ENCODE results near the gene BBS9.

BBS9 gene

GRCh38 chr7:33623267-33623666 lies 493.9 kb downstream of the BBS9 start:
- peak; percentile 12 for DNase-seq

GRCh38 chr7:33624215-33624614 lies 494.9 kb downstream of the BBS9 start:
- no peak for DNase-seq

- no peak for DNase-seq
Measured at GRCh38 chr7:33626869-33627268, 497.5 kb downstream of the BBS9 start.

GRCh38 chr7:33627741-33628140 lies 498.4 kb downstream of the BBS9 start:
- no peak for DNase-seq

DNA sequence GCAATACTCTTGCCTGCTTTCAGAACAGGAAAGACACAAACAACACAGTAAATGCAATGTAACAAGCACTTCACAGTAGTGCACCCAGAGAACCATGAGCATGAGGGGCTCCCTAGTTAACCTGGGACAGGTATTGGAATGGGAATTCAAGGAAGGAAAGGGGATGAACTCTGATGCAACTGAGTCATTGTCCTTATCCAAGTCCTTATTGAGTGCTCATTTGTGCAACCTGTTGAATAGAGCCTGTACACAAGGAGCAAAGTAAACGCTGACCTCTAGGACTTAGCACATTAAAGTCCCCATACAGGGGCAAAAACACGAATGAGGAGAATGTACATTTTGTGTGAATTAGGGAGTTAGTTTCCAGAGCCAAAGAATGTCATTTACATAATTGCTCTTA lies 499.5 kb downstream of the BBS9 start:
- no peak for DNase-seq

- DNase-seq: no peak
Measured at GRCh38 chr7:33630359-33630758, 501.0 kb downstream of the BBS9 start.

- no peak for DNase-seq
Measured at GRCh38 chr7:33632322-33632721, 503.0 kb downstream of the BBS9 start.

- DNase-seq: no peak
Measured at GRCh38 chr7:33632840-33633525, 503.6 kb downstream of the BBS9 start.

DNA sequence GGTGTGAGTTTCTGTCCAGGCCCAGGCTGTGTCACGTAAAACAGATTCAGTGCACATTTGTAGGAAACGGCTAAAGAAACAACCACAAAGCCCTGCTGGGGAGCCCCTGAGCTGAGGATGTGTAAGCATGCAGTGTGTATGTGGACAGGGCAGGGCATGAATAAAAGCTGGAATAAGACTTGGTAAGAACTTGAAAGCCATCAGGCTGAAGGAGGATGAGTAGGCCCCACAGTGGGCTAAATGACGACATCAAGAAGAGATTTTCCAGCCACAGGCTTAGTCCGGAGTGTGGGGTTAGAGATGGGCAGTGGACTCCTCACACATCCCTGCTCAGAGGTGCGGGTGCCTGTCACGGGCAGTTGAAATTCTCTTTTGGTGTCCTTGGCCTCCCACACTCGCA lies 505.2 kb downstream of the BBS9 start:
- DNase-seq: no peak

GRCh38 chr7:33636359-33636758 lies 507.0 kb downstream of the BBS9 start:
- no peak for DNase-seq

- peak; percentile 76 for DNase-seq
Measured at GRCh38 chr7:33639552-33640197, 510.3 kb downstream of the BBS9 start.

- DNase-seq: peak; percentile 38
Measured at GRCh38 chr7:33640741-33641140, 511.4 kb downstream of the BBS9 start.

- DNase-seq: no peak
Measured at GRCh38 chr7:33642312-33642711, 512.9 kb downstream of the BBS9 start.

DNA sequence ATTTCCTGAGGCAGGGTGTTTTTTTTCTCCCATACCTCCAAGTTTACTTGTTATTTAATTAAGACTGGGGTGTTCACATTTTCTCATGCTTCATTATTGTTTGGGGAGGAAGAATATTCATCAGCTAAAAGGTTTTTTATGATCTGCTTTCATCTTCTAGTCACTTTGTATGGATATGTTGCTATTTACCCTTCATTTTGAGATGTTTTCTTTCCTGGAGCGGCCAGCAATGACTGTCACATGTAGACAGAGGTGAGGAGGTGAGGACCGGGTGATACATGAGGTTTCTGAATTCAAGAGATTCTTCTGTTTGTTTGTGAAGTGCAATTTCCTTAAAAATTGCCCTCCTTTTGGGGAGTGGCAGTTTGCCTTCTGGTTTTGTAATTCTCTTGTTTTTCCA lies 514.2 kb downstream of the BBS9 start:
- DNase-seq: no peak

DNA sequence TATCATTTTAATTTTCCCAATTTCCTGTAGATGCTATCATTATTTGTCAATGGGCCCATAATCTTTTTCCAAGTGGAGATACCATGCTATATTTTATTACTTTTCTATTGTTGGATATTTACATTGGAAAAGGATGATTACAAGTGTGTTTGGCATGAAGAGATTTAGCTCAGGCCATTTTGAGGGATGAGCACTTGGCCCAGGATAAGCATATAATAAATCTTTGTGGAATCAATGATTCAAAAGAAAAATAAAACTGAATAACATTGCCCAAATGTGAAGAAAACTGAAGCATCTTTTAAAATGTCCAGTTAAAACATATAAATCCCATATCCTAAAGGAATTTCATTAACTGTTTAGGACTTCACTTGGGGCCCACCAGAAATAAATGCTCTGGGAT lies 515.1 kb downstream of the BBS9 start:
- DNase-seq: peak; percentile 53

DNA sequence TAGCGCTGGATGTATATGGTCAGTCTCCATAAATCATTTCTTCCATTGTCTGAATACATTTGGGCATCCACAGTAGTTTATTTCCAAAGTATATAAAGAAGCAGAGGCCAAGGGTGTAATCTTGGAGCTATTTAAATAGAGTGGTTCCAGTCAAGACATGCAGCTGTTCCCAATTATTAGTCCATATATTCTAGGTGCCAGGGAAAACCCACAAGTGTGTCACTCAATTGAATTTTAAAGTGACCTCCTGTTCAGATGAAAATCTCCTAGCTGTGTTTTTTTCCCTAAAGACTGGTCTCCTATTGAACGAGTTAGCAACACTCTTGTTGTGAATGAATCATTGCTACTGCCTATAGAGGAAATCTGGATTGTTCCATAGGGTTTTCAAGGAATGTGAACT lies 515.7 kb downstream of the BBS9 start:
- DNase-seq: peak; percentile 79

- no peak for DNase-seq
Measured at GRCh38 chr7:33646166-33646565, 516.8 kb downstream of the BBS9 start.

DNA sequence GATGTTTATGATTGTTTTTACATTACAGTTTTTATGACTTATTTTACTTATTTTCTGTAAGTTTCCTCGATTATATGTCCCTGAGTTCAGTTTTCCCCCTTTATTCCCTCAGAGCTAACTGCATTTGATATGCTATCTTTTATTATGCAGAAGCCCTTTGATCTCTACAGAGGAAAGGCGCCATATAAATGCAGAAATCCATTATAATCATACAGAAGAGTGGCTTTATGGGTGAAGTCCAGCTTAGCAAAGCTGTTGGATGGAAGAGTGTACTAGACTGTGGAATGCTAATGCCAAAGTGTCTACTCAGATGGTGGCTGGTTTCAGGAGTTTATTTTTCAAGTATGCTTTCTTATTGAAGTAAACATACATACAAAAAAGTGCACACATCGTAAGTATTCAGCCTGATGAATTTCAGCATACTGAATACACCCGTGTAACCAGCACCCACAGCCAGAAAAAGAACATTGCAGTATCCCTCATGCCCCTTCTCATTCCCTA lies 517.6 kb downstream of the BBS9 start:
- DNase-seq: no peak

- DNase-seq: peak; percentile 65
Measured at GRCh38 chr7:33649476-33650441, 520.4 kb downstream of the BBS9 start.

DNA sequence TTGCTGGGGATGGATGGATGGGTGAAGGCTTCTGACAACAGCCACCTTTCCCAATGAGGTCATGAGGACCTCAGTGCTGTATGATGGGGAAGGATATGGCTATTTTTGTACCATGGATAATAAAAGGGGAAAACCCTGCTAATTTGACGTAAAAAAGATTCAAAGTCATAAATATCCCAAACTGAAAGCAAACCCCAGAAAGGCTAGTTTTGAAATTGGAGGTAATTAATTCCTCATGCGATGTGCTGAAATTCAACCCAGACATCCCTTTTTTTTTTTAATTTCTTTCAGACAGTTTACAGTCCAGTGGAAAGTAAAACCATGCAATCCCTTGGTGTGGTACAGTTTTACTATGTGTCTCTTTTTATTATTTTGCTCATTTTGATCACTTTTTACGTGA lies 521.5 kb downstream of the BBS9 start:
- DNase-seq: peak; percentile 56

- no peak for DNase-seq
Measured at GRCh38 chr7:33651998-33652515, 522.7 kb downstream of the BBS9 start.

DNA sequence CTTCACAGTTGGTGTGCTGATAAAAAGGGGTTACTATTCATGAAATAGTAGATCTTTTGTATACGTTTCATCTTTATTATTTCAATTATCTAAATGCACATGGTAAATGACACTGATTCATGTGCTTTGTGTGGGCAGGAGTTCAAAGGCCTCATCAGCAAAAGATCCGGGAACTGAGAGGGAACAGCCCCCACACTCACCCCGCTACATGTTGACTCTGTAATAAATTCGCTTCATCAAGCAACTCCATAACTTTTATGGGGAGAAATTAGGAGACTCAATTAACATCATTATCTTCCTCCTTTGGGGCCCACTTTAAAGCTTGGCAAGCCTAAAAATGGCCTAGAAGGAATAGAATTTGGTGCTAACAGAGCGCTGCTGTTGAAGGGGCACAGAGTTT lies 525.3 kb downstream of the BBS9 start:
- no peak for DNase-seq
